Liver (tissue), 3 donors: Measurements from ENCODE around the gene CHRNA5.
"Not testable (repeated sequence)": the region's sequence is repeated elsewhere in the genome, so short reads cannot be mapped to it uniquely, and the experiment has no call there.

Source experiments
- EGR1 ChIP-seq, 2 donors: IDR thresholded peaks; 2 replicates each; pipeline ENCODE4 v1.6.1; 2016 to 2018; ENCODE audit warnings: antibody characterized with exemption in 2 of 2, low read depth in 2 of 2
- FOXA1 ChIP-seq: IDR thresholded peaks from 2 replicates; pipeline ENCODE4 v1.6.1; 2016; ENCODE audit warnings: antibody characterized with exemption
- GABPA ChIP-seq, 2 donors: IDR thresholded peaks in 1 of 2; conservative IDR thresholded peaks in 1 of 2; 2 replicates each; pipeline ENCODE4 v1.6.1; 2016; ENCODE audit warnings: antibody characterized with exemption in 2 of 2, mild to moderate bottlenecking in 1 of 2, moderate library complexity in 1 of 2
- HNF4A ChIP-seq, 2 donors: conservative IDR thresholded peaks; 2 replicates each; pipeline ENCODE4 v1.6.1; 2016; ENCODE audit warnings: antibody characterized with exemption in 2 of 2, mild to moderate bottlenecking in 2 of 2
- HNF4G ChIP-seq: IDR thresholded peaks from 2 replicates; pipeline ENCODE4 v1.6.1; 2016; ENCODE audit warnings: antibody characterized with exemption
- JUND ChIP-seq, 2 donors: IDR thresholded peaks; 2 replicates each; pipeline ENCODE4 v1.6.1; 2016; ENCODE audit warnings: antibody characterized with exemption in 2 of 2
- MAX ChIP-seq: IDR thresholded peaks from 2 replicates; pipeline ENCODE4 v1.6.1; 2016; ENCODE audit warnings: antibody characterized with exemption
- NR2F2 ChIP-seq: IDR thresholded peaks from 2 replicates; pipeline ENCODE4 v1.6.1; 2016; ENCODE audit warnings: antibody characterized with exemption
- RXRA ChIP-seq, 2 donors: IDR thresholded peaks; 2 replicates each; pipeline ENCODE4 v1.6.1; 2017 to 2018; ENCODE audit warnings: antibody characterized with exemption in 2 of 2, mild to moderate bottlenecking in 1 of 2
- SP1 ChIP-seq: IDR thresholded peaks from 2 replicates; pipeline ENCODE4 v1.6.1; 2018; ENCODE audit warnings: antibody characterized with exemption, mild to moderate bottlenecking
- TAF1 ChIP-seq: conservative IDR thresholded peaks from 2 replicates; pipeline ENCODE4 v1.6.1; 2016; ENCODE audit warnings: antibody characterized with exemption, mild to moderate bottlenecking
- YY1 ChIP-seq: IDR thresholded peaks from 2 replicates; pipeline ENCODE4 v1.6.1; 2016; ENCODE audit warnings: antibody characterized with exemption, mild to moderate bottlenecking
- TF ChIP-seq, protein P1 (sequence below): fragments of 150-350 bp; IDR thresholded peaks from 2 replicates; pipeline ENCODE4 v1.5.1; 2017; ENCODE audit warnings: improper control_type of control experiment, low read depth, low read length; ENCODE audit not compliant: missing input control
- TF ChIP-seq, protein P2 (sequence below): IDR thresholded peaks from 2 replicates; pipeline ENCODE4 v1.6.1; 2016; ENCODE audit warnings: antibody characterized with exemption, mild to moderate bottlenecking
- donor health status: healthy.
- donor health status: healthy.

GRCh38 chr15:78520035-78520434 is 45.3 kb upstream of the CHRNA5 start:
- TF ChIP-seq, protein P1, sequence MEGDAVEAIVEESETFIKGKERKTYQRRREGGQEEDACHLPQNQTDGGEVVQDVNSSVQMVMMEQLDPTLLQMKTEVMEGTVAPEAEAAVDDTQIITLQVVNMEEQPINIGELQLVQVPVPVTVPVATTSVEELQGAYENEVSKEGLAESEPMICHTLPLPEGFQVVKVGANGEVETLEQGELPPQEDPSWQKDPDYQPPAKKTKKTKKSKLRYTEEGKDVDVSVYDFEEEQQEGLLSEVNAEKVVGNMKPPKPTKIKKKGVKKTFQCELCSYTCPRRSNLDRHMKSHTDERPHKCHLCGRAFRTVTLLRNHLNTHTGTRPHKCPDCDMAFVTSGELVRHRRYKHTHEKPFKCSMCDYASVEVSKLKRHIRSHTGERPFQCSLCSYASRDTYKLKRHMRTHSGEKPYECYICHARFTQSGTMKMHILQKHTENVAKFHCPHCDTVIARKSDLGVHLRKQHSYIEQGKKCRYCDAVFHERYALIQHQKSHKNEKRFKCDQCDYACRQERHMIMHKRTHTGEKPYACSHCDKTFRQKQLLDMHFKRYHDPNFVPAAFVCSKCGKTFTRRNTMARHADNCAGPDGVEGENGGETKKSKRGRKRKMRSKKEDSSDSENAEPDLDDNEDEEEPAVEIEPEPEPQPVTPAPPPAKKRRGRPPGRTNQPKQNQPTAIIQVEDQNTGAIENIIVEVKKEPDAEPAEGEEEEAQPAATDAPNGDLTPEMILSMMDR, result not testable (repeated sequence)
- TF ChIP-seq GABPA (IDR thresholded peaks at IDR 0.05 in 1 of 2, conservative IDR thresholded peaks at IDR 0.05 in 1 of 2); YY1; SP1; RXRA (IDR thresholded peaks at IDR 0.05); JUND (IDR thresholded peaks at IDR 0.05); HNF4A (conservative IDR thresholded peaks at IDR 0.05); TAF1; MAX; FOXA1; NR2F2; EGR1 (IDR thresholded peaks at IDR 0.05; ENCODE audit: low read depth in 2 of 2); HNF4G: not testable (repeated sequence)
- TF ChIP-seq, protein P2, sequence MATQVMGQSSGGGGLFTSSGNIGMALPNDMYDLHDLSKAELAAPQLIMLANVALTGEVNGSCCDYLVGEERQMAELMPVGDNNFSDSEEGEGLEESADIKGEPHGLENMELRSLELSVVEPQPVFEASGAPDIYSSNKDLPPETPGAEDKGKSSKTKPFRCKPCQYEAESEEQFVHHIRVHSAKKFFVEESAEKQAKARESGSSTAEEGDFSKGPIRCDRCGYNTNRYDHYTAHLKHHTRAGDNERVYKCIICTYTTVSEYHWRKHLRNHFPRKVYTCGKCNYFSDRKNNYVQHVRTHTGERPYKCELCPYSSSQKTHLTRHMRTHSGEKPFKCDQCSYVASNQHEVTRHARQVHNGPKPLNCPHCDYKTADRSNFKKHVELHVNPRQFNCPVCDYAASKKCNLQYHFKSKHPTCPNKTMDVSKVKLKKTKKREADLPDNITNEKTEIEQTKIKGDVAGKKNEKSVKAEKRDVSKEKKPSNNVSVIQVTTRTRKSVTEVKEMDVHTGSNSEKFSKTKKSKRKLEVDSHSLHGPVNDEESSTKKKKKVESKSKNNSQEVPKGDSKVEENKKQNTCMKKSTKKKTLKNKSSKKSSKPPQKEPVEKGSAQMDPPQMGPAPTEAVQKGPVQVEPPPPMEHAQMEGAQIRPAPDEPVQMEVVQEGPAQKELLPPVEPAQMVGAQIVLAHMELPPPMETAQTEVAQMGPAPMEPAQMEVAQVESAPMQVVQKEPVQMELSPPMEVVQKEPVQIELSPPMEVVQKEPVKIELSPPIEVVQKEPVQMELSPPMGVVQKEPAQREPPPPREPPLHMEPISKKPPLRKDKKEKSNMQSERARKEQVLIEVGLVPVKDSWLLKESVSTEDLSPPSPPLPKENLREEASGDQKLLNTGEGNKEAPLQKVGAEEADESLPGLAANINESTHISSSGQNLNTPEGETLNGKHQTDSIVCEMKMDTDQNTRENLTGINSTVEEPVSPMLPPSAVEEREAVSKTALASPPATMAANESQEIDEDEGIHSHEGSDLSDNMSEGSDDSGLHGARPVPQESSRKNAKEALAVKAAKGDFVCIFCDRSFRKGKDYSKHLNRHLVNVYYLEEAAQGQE, result not testable (repeated sequence)
